Activated T-cell treated with anti-CD3 and anti-CD28 coated beads for 1 hour (primary cell): ENCODE data around the gene CEP72.
"Not testable (repeated sequence)": the region's sequence is repeated elsewhere in the genome, so short reads cannot be mapped to it uniquely, and the experiment has no call there.

Source experiments
- DNase-seq: peaks from one replicate; pipeline ENCODE4 v3.0.0-alpha.2; 2020; ENCODE audit warnings: low read depth

The CEP72 gene

DNA sequence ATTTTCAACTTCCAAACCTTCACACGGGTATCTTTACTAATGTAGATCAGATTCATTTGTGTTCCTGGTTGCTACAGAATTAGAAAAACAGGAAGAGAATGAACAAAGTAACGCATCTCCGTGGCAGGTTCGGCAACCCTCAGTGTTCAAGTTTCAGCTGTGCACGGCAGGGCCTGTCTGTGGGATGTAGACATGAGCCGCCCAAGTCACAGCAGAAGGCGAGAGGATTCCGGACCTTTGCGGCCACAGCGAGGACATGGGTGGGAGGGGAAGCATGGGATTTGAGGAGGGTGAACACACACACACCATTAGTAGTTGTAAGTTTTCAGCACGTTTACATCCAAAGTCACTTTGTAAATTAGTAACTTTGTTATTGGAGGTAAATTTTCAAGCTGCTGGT is 31.7 kb upstream of the CEP72 start:
- no peak for DNase-seq

- DNase-seq, result no peak
Measured at GRCh38 chr5:581266-581665, 30.9 kb upstream of the CEP72 start.

- DNase-seq, result no peak
Measured at GRCh38 chr5:581941-582340, 30.2 kb upstream of the CEP72 start.

- not testable (repeated sequence) for DNase-seq
Measured at GRCh38 chr5:582445-582844, 29.7 kb upstream of the CEP72 start.

DNA sequence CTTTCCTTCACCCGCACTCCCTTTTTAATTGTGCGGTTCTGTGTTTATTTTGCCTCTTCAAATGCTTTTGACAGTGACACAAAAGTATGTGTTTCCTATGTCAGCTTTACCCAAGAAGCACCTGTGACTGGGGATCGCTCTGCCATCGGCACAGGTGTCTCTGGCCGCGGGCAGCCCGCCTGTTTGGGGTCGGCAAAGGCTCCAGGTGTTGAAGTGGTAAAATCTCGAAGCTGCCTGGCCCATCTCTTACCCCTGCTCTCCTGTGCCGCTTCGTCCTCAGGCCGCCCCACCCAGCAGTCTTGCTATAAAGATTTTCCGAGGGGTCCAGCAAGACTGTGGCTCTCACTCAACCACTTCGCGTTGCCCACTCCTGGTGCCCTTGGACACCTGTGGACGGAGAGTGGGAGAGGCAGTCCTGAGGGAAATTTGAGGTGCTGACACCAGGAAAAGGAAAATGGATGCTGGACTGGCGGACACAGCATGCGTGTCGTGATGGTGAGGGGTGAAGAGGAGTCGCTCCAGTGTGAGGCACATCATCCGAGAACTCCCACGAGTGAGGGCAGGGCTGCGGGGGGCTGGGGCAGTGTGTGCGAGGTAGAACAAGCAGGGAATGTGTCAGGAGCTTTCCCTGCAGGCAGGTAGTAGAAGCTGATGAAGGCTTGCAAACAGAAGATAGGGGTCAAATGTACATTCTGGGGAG is 29.1 kb upstream of the CEP72 start:
- DNase-seq, result no peak

DNA sequence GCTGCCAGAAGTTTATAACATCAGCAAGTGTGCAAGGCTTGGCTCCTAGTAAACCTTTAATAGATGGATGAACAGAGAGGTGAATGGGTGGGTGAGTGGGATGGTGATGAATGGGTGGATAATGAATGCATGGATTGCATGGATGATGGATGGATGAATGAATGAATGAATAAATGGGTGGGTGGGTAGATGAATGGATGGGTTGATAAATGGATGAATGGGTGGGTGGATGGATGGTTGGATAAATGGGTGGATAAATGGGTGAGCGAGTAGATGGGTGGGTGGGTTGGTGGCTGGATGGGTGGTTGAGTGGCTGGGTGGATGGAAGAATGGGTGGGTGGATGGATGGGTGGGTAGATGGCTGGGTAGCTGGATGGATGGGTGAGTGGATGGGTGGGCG is 28.5 kb upstream of the CEP72 start:
- no peak for DNase-seq

- DNase-seq, result no peak
Measured at GRCh38 chr5:584216-584615, 27.9 kb upstream of the CEP72 start.

DNA sequence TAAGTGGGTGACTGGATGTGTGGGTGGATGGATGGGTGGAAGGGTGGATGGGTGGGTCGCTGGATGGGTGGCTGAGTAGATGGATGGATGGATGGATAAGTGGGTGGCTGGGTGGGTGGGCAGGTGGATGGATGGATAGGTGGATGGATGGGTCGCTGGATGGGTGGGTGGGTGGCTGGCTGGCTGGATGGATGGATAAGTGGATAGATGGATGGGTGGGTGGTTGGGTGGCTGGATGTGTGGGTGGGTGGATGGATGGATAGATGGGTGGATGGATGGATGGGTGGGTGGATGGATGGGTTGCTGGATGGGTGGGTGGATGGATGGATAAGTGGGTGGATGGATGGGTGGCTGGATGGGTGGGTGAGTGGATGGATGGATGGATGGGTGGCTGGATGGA is 27.3 kb upstream of the CEP72 start:
- DNase-seq, result no peak

DNA sequence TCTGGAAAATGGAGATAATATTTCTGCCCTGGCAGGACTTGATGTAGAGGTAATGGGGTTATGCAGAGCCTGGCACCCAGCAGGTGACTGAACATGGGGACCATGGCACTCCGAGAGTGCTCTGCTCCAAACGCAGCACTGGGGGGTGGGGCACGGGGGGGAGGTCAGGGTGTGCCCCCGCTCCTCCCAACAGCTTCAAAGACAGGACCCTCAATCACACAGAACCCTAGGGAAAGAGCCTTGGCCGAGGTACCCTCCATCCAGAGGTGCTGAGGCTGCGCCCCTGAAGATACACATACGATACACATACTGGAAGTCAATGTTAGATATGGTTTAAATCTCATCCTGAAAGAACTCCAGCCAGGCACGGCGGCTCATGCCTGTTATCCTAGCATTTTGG is 26.6 kb upstream of the CEP72 start:
- no peak for DNase-seq

DNA sequence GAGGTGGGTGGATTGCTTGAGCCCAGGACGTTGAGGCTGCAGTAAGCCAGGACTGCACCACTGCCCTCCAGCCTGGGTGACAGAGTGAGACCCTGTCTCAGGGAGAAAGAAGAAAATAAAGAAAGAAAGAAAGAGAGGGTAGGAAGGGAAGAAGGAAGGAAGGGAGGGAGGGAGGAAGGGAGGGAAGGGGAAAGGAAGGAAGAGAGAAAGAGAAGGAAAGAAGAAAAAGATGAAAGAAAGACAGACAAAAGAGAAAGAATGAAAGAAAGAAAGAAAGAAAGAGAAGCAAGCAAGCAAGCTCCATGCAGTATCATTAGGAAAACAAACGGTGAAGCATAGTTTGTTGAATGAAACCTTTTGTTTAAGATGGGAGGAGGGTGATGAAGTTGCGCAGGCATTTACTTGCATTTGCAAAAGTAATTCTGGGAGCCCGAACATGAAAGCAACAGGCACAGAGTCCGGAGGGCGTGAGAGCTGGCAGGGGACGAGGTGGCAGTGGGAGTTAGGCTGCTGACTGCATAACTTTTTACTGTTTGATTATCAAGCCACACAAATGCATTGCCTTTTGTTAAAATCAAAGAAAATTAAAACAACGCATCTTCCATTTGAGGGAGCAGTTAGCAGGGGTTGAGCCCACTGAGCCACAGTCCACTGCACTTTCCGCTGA is 26.0 kb upstream of the CEP72 start:
- no peak for DNase-seq

DNA sequence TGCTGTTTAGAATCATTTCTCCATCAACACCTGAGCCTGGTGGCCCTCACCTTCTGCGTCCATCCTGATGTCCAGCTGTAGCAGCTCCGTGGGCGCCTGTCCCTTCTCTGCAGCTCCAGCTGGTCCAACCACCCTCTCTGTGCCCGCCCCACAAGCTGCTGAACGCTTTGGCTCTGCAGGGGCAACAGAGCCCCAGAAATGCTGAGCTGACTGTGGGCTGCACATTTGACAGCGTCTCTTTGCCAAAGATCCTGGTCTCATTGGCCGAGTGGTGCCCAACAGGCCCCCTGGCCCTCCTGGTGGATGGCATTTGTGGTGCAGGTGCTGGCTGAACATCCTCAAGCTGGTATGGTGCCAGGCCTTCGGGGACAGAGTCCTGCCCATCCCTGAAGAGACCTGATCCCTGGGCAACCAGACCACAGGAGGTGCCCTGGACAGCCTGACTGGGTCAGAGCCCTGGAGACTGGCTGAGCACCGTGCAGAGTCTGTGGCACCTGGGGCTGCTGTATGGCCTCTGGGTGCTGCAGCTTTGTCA is 25.3 kb upstream of the CEP72 start:
- DNase-seq, result no peak

GRCh38 chr5:587403-587802 is 24.7 kb upstream of the CEP72 start:
- no peak for DNase-seq

DNA sequence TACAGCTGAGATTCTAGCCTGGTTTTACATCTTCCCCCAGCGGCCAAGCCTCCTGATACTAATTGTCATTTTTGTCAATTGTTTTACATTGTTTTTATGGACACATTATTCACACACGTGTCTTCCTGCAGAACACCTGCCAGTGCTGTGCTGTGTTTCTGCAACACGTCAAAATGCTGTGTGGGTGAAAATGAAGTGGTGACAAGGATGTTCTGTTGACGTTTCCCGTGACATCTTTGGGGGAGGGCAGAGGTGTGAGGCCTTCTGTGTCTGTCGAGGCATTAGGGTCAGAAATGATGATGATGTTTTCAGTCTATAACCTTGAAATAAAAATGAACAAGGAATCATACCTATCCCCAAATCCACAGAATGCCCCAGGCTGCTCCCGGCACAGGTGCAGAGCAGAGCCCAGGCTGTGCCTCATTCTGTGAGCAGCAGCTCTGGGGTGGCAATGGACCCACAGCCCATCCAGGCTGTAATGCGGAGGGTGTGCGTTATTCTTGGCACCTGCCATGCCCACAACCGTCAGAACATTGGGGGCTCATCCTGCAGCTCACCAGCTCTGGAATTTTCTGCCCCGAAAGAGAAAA is 23.6 kb upstream of the CEP72 start:
- no peak for DNase-seq

DNA sequence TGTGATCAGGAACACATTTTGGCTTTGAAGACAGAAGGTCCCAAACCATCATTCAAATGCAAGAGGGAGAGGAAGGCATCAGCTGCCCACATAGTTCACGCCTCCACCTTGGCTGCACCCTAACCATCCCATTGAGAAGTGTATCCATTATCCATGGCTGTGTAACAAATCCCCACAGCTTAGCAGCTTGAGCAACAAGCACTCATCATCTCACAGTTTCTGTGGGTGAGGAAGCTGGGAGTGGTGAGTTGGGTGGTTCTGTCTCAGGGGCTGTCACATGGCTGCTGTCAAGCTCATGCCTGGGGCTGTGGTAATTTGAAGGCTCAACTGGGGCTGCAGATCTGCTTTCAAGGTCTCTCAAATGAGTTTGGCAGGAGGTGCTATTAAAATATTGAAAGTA is 23.0 kb upstream of the CEP72 start:
- no peak for DNase-seq

GRCh38 chr5:589588-589987 is 22.6 kb upstream of the CEP72 start:
- DNase-seq, result no peak

- DNase-seq, result no peak
Measured at GRCh38 chr5:590346-590745, 21.8 kb upstream of the CEP72 start.

DNA sequence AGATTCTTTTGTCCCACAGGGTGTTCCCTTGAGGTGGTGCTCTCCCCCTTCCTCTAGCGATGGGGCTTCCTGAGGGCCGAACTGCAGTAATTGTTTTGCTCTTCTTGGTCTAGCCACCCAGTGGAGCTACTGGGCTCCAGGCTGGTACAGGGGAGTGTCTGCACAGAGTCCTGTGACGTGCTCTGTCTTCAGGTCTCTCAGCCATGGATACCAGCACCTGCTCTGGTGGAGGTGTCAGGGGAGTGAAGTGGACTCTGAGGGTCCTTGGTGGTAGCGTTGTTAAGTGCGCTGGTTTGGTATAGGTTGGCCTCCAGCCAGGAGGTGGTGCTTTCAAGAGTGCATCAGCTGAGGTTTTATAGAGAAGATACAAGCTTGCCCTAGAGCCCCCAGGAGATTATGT is 20.4 kb upstream of the CEP72 start:
- DNase-seq, result no peak

- no peak for DNase-seq
Measured at GRCh38 chr5:592158-592557, 20.0 kb upstream of the CEP72 start.

DNA sequence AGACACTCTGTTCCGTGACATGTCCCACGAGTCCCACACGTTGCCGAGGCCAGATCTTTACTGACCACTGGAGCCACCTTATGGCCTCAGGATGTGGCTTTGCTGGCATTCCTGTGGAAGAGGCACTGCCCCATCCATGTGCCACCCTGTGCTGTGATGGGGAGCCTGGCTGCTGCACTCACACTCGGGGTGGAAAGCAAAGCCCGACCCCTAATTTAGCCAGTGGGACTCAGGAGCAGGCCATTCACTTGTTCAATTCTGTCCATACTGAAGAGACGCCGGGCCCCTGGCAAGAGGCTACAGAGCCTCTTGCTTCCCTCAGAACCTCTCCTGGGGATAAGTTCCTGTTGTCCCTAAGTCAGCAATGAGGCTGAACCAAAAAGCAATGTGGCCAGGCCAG is 18.6 kb upstream of the CEP72 start:
- no peak for DNase-seq

DNA sequence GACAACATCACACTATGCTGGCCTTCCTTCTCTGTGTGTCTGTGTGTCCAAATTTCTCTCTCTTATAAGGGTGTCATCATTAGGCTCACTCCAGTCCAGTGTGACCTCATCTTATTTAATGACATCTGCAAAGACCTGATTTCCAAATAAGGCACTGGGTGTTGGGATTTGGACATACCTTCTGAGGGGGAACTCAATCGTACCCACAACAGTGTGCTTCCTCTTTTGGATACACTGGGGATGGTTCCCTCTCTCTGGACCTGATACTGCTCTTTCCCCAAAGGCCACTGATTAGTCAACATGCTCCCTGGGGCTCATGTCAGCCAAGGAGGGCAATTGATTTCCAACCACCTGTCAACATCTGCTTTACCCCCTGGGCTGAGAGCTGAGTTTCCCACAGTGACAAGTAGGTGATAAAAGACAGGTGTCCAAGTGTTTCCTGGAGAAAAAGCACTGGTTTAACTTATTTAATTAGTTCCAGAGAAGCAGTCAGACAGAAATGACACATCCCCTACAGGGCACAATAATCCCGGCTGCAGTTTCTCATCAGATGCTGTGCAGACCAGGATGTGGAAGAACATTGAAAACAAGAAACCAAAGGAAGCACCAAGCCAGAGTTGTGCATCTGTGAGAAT is 17.8 kb upstream of the CEP72 start:
- DNase-seq, result no peak

DNA sequence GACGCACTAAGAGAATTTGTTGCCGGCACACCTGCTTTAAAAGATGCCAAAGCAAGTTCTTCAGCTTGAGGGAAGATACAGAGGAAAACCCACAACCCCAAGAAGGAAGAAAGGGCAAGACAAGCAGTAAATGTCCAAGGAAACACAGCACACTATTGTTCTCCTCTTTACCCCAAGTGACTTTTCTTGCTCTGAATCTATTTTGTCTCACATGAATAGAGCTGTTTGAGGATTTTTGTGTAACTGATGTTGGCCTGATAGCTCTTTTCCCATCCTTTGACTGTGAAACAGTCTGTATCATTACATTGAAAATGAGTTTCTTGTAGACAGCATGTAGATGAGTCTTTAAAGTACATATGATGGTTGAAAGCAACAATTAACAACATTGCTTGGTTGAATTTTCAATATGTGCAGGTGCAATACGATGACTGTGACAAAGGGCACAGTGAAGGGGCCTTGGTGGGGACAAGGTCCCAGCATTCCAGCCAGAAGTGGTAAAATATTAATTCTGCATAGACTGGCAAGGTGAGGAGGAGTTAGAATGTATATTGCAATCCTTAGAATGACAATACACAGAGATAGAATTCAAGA is 16.8 kb upstream of the CEP72 start:
- no peak for DNase-seq

DNA sequence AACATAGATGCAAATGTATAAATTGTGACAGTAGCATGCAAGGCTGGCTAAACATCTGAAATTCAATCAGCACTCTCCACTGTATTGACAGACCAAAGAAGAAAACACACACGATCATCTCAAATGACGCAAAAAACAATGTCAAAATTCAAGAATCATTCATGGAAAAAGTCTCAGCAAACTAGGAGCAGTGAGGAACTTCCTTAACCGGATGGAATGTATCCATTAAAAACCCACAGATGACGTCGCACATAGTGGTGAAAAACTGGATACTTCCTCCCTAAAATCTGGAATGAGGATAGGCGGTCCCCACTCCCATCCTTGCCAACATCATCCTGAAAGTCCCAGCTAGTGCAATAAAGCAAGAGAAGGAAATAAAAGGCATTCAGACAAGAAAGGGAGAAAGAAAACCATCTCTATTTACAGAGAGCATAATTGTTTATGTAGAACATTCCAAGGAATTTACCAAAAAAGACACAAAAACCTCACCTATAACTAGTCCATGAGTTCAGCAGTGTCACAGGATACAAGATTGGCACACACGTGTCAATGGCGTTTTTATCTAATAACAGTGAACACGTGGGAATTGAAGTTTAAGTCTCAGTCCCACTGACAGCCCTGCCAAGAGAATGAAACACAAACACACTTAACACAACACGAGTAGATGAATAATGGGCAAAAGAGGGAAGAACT is 14.1 kb upstream of the CEP72 start:
- no peak for DNase-seq
